ENCODE measurements around the gene MFSD12.

The MFSD12 gene

GRCh38 chr19:3576696-3577443, 19.5 kb upstream of the MFSD12 start:
- peak; percentile 38 for DNase-seq (ENCODE audit: low spot score)
- in situ Hi-C loops (cut with MboI; ENCODE audit: low pct_unique_long_range_greater_than_20kb, low sequenced_read_pairs, unreplicated experiment) = no loop called here
- no peak for TF ChIP-seq CTCF (IDR thresholded peaks at IDR 0.05; ENCODE audit: extremely low read depth, insufficient read depth, missing control alignments)

- in situ Hi-C loops (cut with MboI; ENCODE audit: low pct_unique_long_range_greater_than_20kb, low sequenced_read_pairs, unreplicated experiment) = no loop called here
- DNase-seq (ENCODE audit: low spot score) = no peak
- no peak for TF ChIP-seq CTCF (IDR thresholded peaks at IDR 0.05; ENCODE audit: extremely low read depth, insufficient read depth, missing control alignments)
Observed at GRCh38 chr19:3575949-3576673, 18.7 kb upstream of the MFSD12 start.

DNA sequence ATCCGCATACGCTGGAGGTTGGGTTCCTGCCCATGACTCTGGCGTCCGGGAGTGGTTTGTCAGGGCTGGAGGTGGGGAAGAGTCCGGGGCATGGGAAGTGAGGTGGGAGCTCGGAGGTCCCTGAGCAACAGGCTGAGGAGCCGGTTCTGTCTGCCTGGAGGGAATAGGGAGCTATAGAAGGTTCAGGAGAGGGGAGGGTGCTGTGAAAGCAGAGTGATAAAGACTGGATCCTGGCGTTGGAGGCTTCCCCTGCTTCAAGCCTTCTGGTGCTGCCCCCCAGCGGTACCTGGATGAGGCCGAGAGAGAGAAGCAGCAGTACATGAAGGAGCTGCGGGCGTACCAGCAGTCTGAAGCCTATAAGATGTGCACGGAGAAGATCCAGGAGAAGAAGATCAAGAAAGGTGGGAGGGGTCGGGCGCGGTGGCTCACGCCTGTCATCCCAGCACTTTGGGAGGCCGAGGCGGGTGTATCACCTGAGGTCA, 17.9 kb upstream of the MFSD12 start:
- no peak for DNase-seq (ENCODE audit: low spot score)
- in situ Hi-C loops (cut with MboI; ENCODE audit: low pct_unique_long_range_greater_than_20kb, low sequenced_read_pairs, unreplicated experiment) = no loop called here

DNA sequence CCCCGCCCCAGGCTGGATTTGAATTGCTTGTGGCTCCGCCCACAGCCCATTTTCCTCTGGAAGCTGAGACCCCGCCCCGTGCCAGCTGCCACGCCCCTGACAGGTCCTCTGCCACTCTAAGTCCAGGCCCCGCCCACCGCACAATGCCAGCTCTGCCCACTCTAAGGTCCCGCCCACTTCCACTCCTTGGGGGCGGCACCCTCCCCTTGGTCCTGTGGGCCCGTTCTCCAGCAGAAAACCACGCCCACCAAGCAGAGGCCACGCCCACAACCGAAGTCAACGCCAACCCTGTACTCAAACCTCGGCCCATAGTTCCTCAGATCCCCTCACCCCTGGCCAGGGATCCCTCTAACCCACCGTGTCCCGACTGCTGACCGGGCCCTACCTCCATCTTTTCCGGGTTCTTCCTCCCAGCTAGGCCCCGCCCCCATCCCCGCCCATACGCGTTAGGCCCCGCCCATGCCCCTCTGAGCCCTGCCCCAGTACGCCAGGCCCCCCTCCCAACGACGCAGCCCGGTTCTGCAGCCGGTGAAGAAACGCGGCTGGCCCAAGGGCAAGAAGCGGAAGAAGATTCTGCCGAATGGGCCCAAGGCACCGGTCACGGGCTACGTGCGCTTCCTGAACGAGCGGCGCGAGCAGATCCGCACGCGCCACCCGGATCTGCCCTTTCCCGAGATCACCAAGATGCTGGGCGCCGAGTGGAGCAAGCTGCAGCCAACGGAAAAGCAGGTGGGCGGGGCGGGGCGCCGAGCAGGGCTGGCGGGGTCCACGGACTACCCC, 16.7 kb upstream of the MFSD12 start:
- peak; percentile 95 for DNase-seq (ENCODE audit: low spot score)
- no peak for TF ChIP-seq CTCF (IDR thresholded peaks at IDR 0.05; ENCODE audit: extremely low read depth, insufficient read depth, missing control alignments)
- in situ Hi-C loops (cut with MboI; ENCODE audit: low pct_unique_long_range_greater_than_20kb, low sequenced_read_pairs, unreplicated experiment) = no loop called here

More for the DNA sequence above, 17.9 kb upstream of the MFSD12 start:
- peak; percentile 23 for TF ChIP-seq CTCF (IDR thresholded peaks at IDR 0.05; ENCODE audit: extremely low read depth, insufficient read depth, missing control alignments)

GRCh38 chr19:3573162-3573857, 15.9 kb upstream of the MFSD12 start:
- no peak for DNase-seq (ENCODE audit: low spot score)
- no peak for TF ChIP-seq CTCF (IDR thresholded peaks at IDR 0.05; ENCODE audit: extremely low read depth, insufficient read depth, missing control alignments)
- in situ Hi-C loops (cut with MboI; ENCODE audit: low pct_unique_long_range_greater_than_20kb, low sequenced_read_pairs, unreplicated experiment) = no loop called here

- no peak for TF ChIP-seq CTCF (IDR thresholded peaks at IDR 0.05; ENCODE audit: extremely low read depth, insufficient read depth, missing control alignments)
- in situ Hi-C loops (cut with MboI; ENCODE audit: low pct_unique_long_range_greater_than_20kb, low sequenced_read_pairs, unreplicated experiment) = no loop called here
- no peak for DNase-seq (ENCODE audit: low spot score)
Observed at GRCh38 chr19:3572855-3573161, 15.4 kb upstream of the MFSD12 start, which contains the start of gene HMG20B. TSS of gene HMG20B (plus strand) at chr19:3572944. CDS start at chr19:3573310, 366 bp downstream.

All from GM13977 (cell line).